HEK293 (cell line): ENCODE results near the gene ACAA1.

Experiments used
- MZF1 ChIP-seq: fragments of 450-650 bp; formaldehyde crosslinking; IDR thresholded peaks from 2 replicates; pipeline ENCODE4 v1.5.1; 2017; ENCODE audit warnings: missing biosample characterization, missing genetic modification characterization, borderline replicate concordance
- SALL2 ChIP-seq: fragments of 450-650 bp; formaldehyde crosslinking; IDR thresholded peaks from 2 replicates; pipeline ENCODE4 v1.5.0; 2017; ENCODE audit warnings: missing biosample characterization, mild to moderate bottlenecking, missing genetic modification characterization, borderline replicate concordance
- ZNF174 ChIP-seq: fragments of 450-650 bp; formaldehyde crosslinking; IDR thresholded peaks from 2 replicates; pipeline ENCODE4 v1.5.0; 2017; ENCODE audit warnings: missing biosample characterization, mild to moderate bottlenecking, missing genetic modification characterization
- ZNF350 ChIP-seq: fragments of 450-650 bp; formaldehyde crosslinking; IDR thresholded peaks from 2 replicates; pipeline ENCODE4 v1.5.0; 2017; ENCODE audit warnings: missing biosample characterization, mild to moderate bottlenecking, missing genetic modification characterization
- ZNF416 ChIP-seq: fragments of 450-650 bp; formaldehyde crosslinking; IDR thresholded peaks from 2 replicates; pipeline ENCODE4 v1.5.1; 2016; ENCODE audit warnings: missing biosample characterization, missing genetic modification characterization
- ZNF510 ChIP-seq: fragments of 450-650 bp; formaldehyde crosslinking; IDR thresholded peaks from 2 replicates; pipeline ENCODE4 v1.5.1; 2018; ENCODE audit warnings: mild to moderate bottlenecking, missing genetic modification characterization, missing biosample characterization; ENCODE audit not compliant: insufficient replicate concordance
- ZNF571 ChIP-seq: fragments of 450-650 bp; formaldehyde crosslinking; IDR thresholded peaks from 2 replicates; pipeline ENCODE4 v1.5.0; 2017; ENCODE audit warnings: missing biosample characterization, missing genetic modification characterization
- TF ChIP-seq, protein P1 (sequence below): fragments of 450-650 bp; formaldehyde crosslinking; IDR thresholded peaks from 2 replicates; pipeline ENCODE4 v1.5.1; 2016; ENCODE audit warnings: missing biosample characterization, missing genetic modification characterization
- TF ChIP-seq, protein P2 (sequence below): fragments of 450-650 bp; formaldehyde crosslinking; IDR thresholded peaks from 2 replicates; pipeline ENCODE4 v1.5.1; 2016; ENCODE audit warnings: missing biosample characterization, missing genetic modification characterization, low read depth

DNA sequence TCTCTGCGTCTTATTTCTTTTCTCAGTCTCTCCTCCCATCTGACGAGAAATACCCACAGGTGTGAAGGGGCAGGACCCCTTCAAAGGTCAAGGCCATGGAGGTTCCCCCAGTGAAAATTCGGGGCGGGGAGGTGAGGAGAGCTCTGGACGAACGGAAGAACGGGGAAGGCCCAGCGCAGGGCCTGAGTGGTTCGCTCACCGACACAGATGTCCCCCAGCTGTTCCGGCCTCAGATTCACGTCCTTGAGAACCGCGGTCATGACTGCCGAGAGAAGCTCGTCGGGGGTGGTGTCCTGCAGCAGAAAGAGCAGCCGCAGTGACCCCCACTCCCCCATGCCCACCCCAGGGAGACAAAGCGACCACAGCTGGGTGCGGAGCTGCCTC, 542 bp downstream of the ACAA1 start:
- TF ChIP-seq ZNF416 (tag by site-specific recombination) (no peak), MZF1 (tag by site-specific recombination) (no peak), ZNF350 (tag by site-specific recombination) (no peak), ZNF174 (tag by site-specific recombination) (no peak), SALL2 (tag by site-specific recombination) (no peak), ZNF510 (tag by site-specific recombination) (no peak), ZNF571 (tag by site-specific recombination) (no peak)
- TF ChIP-seq, protein P1, sequence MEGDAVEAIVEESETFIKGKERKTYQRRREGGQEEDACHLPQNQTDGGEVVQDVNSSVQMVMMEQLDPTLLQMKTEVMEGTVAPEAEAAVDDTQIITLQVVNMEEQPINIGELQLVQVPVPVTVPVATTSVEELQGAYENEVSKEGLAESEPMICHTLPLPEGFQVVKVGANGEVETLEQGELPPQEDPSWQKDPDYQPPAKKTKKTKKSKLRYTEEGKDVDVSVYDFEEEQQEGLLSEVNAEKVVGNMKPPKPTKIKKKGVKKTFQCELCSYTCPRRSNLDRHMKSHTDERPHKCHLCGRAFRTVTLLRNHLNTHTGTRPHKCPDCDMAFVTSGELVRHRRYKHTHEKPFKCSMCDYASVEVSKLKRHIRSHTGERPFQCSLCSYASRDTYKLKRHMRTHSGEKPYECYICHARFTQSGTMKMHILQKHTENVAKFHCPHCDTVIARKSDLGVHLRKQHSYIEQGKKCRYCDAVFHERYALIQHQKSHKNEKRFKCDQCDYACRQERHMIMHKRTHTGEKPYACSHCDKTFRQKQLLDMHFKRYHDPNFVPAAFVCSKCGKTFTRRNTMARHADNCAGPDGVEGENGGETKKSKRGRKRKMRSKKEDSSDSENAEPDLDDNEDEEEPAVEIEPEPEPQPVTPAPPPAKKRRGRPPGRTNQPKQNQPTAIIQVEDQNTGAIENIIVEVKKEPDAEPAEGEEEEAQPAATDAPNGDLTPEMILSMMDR (tag by site-specific recombination) = no peak
- TF ChIP-seq, protein P2, sequence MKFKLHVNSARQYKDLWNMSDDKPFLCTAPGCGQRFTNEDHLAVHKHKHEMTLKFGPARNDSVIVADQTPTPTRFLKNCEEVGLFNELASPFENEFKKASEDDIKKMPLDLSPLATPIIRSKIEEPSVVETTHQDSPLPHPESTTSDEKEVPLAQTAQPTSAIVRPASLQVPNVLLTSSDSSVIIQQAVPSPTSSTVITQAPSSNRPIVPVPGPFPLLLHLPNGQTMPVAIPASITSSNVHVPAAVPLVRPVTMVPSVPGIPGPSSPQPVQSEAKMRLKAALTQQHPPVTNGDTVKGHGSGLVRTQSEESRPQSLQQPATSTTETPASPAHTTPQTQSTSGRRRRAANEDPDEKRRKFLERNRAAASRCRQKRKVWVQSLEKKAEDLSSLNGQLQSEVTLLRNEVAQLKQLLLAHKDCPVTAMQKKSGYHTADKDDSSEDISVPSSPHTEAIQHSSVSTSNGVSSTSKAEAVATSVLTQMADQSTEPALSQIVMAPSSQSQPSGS = no peak
